NK-92 (cell line): ENCODE data around the gene ADCYAP1R1.

ENCODE experiments used
- DNase-seq: peaks from one replicate; lab custom pipeline; 2025; ENCODE audit not compliant: unreplicated experiment; lab: John Stamatoyannopoulos, UW

Gene ADCYAP1R1

GRCh38 chr7:31083210-31083786 is 31.2 kb downstream of the ADCYAP1R1 start:
- DNase-seq, result no peak

GRCh38 chr7:31084226-31084625 is 32.1 kb downstream of the ADCYAP1R1 start:
- DNase-seq, result no peak

GRCh38 chr7:31087351-31087750 is 35.2 kb downstream of the ADCYAP1R1 start:
- DNase-seq, result no peak

GRCh38 chr7:31091924-31092434 is 39.9 kb downstream of the ADCYAP1R1 start:
- DNase-seq, result no peak

GRCh38 chr7:31092606-31093005 is 40.5 kb downstream of the ADCYAP1R1 start:
- no peak for DNase-seq

- DNase-seq, result no peak
Observed at GRCh38 chr7:31093282-31093681, 41.2 kb downstream of the ADCYAP1R1 start.

- no peak for DNase-seq
Observed at GRCh38 chr7:31094271-31094670, 42.2 kb downstream of the ADCYAP1R1 start.

GRCh38 chr7:31095286-31096197 is 43.4 kb downstream of the ADCYAP1R1 start:
- DNase-seq, result no peak

- DNase-seq, result no peak
Observed at GRCh38 chr7:31096198-31096876, 44.2 kb downstream of the ADCYAP1R1 start.

GRCh38 chr7:31096877-31097258 is 44.8 kb downstream of the ADCYAP1R1 start:
- no peak for DNase-seq

GRCh38 chr7:31098642-31099360 is 46.7 kb downstream of the ADCYAP1R1 start:
- no peak for DNase-seq

GRCh38 chr7:31099451-31100444 is 47.6 kb downstream of the ADCYAP1R1 start:
- DNase-seq, result no peak

- no peak for DNase-seq
Observed at GRCh38 chr7:31100445-31100844, 48.3 kb downstream of the ADCYAP1R1 start.

GRCh38 chr7:31100871-31101270 is 48.8 kb downstream of the ADCYAP1R1 start:
- no peak for DNase-seq

- DNase-seq, result no peak
Observed at GRCh38 chr7:31101544-31101943, 49.4 kb downstream of the ADCYAP1R1 start.

GRCh38 chr7:31102151-31102972 is 50.3 kb downstream of the ADCYAP1R1 start:
- no peak for DNase-seq

- no peak for DNase-seq
Observed at GRCh38 chr7:31102973-31103850, 51.1 kb downstream of the ADCYAP1R1 start.
